Hepatocyte (in vitro differentiated cells): ENCODE data around the gene OR1E2.

ENCODE experiments used
- EZH2 ChIP-seq: fragments of 200-600 bp; sonication (generic); IDR thresholded peaks from 2 replicates; pipeline ENCODE4 v1.6.1; 2016; ENCODE audit warnings: antibody characterized with exemption, mild to moderate bottlenecking, borderline replicate concordance
- EZH2phosphoT487 ChIP-seq: fragments of 200-600 bp; sonication (generic); IDR thresholded peaks from one replicate; pipeline ENCODE4 v1.6.1; 2018; ENCODE audit warnings: antibody characterized with exemption, mild to moderate bottlenecking, low read depth, moderate library complexity; ENCODE audit not compliant: unreplicated experiment, severe bottlenecking
- TF ChIP-seq, protein P1 (sequence below): fragments of 200-600 bp; sonication (generic); IDR thresholded peaks from 2 replicates; pipeline ENCODE4 v1.5.1; 2016; ENCODE audit warnings: antibody characterized with exemption, mild to moderate bottlenecking; ENCODE audit not compliant: poor library complexity

DNA sequence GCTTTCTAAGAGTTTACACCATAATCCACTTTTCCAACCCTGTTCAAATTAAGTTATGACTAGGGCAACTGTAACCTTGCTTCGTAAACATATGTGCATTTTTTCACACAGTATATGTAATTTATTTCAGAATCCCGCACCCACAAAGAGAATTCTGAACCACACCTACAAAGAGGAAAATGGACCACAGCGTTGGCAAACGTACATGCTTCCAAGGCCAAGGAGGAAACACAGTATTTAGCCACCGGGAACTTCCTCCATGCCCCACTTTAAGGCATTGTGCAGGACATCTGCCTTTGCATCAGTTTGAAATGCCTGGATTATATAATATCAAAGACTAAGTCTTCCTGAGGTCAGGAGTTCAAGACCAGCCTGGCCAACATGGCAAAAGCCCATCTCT is 35.9 kb upstream of the OR1E2 start:
- TF ChIP-seq, protein P1, sequence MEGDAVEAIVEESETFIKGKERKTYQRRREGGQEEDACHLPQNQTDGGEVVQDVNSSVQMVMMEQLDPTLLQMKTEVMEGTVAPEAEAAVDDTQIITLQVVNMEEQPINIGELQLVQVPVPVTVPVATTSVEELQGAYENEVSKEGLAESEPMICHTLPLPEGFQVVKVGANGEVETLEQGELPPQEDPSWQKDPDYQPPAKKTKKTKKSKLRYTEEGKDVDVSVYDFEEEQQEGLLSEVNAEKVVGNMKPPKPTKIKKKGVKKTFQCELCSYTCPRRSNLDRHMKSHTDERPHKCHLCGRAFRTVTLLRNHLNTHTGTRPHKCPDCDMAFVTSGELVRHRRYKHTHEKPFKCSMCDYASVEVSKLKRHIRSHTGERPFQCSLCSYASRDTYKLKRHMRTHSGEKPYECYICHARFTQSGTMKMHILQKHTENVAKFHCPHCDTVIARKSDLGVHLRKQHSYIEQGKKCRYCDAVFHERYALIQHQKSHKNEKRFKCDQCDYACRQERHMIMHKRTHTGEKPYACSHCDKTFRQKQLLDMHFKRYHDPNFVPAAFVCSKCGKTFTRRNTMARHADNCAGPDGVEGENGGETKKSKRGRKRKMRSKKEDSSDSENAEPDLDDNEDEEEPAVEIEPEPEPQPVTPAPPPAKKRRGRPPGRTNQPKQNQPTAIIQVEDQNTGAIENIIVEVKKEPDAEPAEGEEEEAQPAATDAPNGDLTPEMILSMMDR, result no peak
- TF ChIP-seq EZH2phosphoT487 (no peak), EZH2 (no peak)
